Ascending aorta (tissue), 2 donors: ENCODE measurements around the gene ABTB2. TPM values are rescaled to one million over a fixed set of nuclear protein-coding genes. Genes with fewer than 3 reads are reported as not detected.

Experiments
- DNase-seq, 2 donors: peaks; one replicate each; pipeline ENCODE4 v3.0.0-alpha.2; 2019; ENCODE audit warnings: low spot score in 2 of 2
- H3K27ac ChIP-seq, 2 donors: fragments of 200-600 bp; sonication (generic); one replicate each; pipeline ENCODE4 v1.5.1; 2016 to 2017; ENCODE audit warnings: mild to moderate bottlenecking in 1 of 2
- H3K27me3 ChIP-seq: fragments of 200-600 bp; sonication (generic); one replicate; pipeline ENCODE4 v1.5.1; 2017
- H3K36me3 ChIP-seq, 2 donors: fragments of 200-600 bp; sonication (generic); one replicate each; pipeline ENCODE4 v1.5.1; 2016
- H3K4me1 ChIP-seq, 2 donors: fragments of 200-600 bp; sonication (generic); one replicate each; pipeline ENCODE4 v1.5.1; 2016 to 2017; ENCODE audit warnings: mild to moderate bottlenecking in 1 of 2
- H3K4me3 ChIP-seq, 2 donors: fragments of 200-600 bp; sonication (generic); one replicate each; pipeline ENCODE4 v1.5.1; 2016 to 2017; ENCODE audit warnings: mild to moderate bottlenecking in 1 of 2
- H3K9me3 ChIP-seq, 2 donors: fragments of 200-600 bp; sonication (generic); one replicate each; pipeline ENCODE4 v1.5.1; 2016
- CTCF ChIP-seq, 3 experiments: fragments of 200-600 bp in 2 of 3; fragments of 450-650 bp in 1 of 3; sonication (generic) in 2 of 3; IDR thresholded peaks; one replicate each; pipeline ENCODE4 v1.5.1; 2016 to 2019; ENCODE audit warnings: antibody characterized with exemption in 3 of 3, mild to moderate bottlenecking in 1 of 3, moderate library complexity in 1 of 3
- intact Hi-C: fragments of 100-400 bp; cut with DNase I; formaldehyde crosslinking; loops from one replicate; pipeline ENCODE4 v1.15.1; 2023
- total RNA-seq: library from RNA; depleted of rRNA; stranded (reverse); fragments of >200 nt; gene quantifications from one replicate; pipeline ENCODE4 v1.1.0, GENCODE V29; 2016

The ABTB2 gene
- total RNA-seq, 1 donor from 2014 or later, result 7.9 TPM

- Histone ChIP-seq H3K9me3 (no peaks in the 10 kb centered on the region), H3K4me1 (peaks cover 0 to 2% of the 10 kb centered on the region in 2 donors), H3K27me3 (no peaks in the 10 kb centered on the region), H3K4me3 (no peak overlapping the region), H3K36me3 (no peaks in the 10 kb centered on the region), H3K27ac (no peak overlapping the region)
- DNase-seq, result no peak
- no peak for TF ChIP-seq CTCF (IDR thresholded peaks at IDR 0.05)
- intact Hi-C loops, result no loop called here
These were observed 141.9 kb downstream of the ABTB2 start for GRCh38 chr11:34215806-34216453.

- no peak overlapping the region for H3K4me3 ChIP-seq
- TF ChIP-seq CTCF (IDR thresholded peaks at IDR 0.05), result no peak
- intact Hi-C loops, result no loop called here
- H3K27ac ChIP-seq, result no peak overlapping the region
- no peaks in the 10 kb centered on the region for H3K36me3 ChIP-seq
- DNase-seq, result no peak
- no peaks in the 10 kb centered on the region for H3K27me3 ChIP-seq
- H3K9me3 ChIP-seq, result no peaks in the 10 kb centered on the region
- H3K4me1 ChIP-seq, result peaks cover 0 to 2% of the 10 kb centered on the region in 2 donors
These were observed 142.6 kb downstream of the ABTB2 start for GRCh38 chr11:34214961-34215805.

- Histone ChIP-seq H3K4me3 (no peak overlapping the region), H3K27me3 (no peaks in the 10 kb centered on the region), H3K9me3 (no peaks in the 10 kb centered on the region), H3K27ac (no peak overlapping the region), H3K4me1 (peaks cover 0 to 2% of the 10 kb centered on the region in 2 donors), H3K36me3 (no peaks in the 10 kb centered on the region)
- DNase-seq, result no peak
- no peak for TF ChIP-seq CTCF (IDR thresholded peaks at IDR 0.05)
- intact Hi-C loops, result no loop called here
These were observed 144.4 kb downstream of the ABTB2 start for GRCh38 chr11:34213366-34213765.

- Histone ChIP-seq H3K27ac (no peak overlapping the region), H3K9me3 (no peaks in the 10 kb centered on the region), H3K4me1 (peaks cover 0 to 2% of the 10 kb centered on the region in 2 donors), H3K4me3 (no peak overlapping the region), H3K27me3 (no peaks in the 10 kb centered on the region), H3K36me3 (no peaks in the 10 kb centered on the region)
- intact Hi-C loops, result no loop called here
- no peak for TF ChIP-seq CTCF (IDR thresholded peaks at IDR 0.05)
- DNase-seq, result no peak
These were observed 145.2 kb downstream of the ABTB2 start for GRCh38 chr11:34212566-34212965.

- H3K4me1 ChIP-seq, result peaks cover 0 to 5% of the 10 kb centered on the region in 2 donors
- H3K27ac ChIP-seq, result no peak overlapping the region
- TF ChIP-seq CTCF (IDR thresholded peaks at IDR 0.05), result no peak
- H3K4me3 ChIP-seq, result no peak overlapping the region
- no peak for DNase-seq
- H3K9me3 ChIP-seq, result no peaks in the 10 kb centered on the region
- H3K36me3 ChIP-seq, result no peaks in the 10 kb centered on the region
- no peaks in the 10 kb centered on the region for H3K27me3 ChIP-seq
- intact Hi-C loops, result no loop called here
These were observed 148.0 kb downstream of the ABTB2 start for GRCh38 chr11:34209809-34210208.
